ENCODE measurements around the gene C1orf21. TPM values are rescaled to one million over a fixed set of nuclear protein-coding genes. Genes with fewer than 3 reads are reported as not detected.

Gene C1orf21
- total RNA-seq, 1 experiment from 2014 or later: 8.4 TPM

DNA sequence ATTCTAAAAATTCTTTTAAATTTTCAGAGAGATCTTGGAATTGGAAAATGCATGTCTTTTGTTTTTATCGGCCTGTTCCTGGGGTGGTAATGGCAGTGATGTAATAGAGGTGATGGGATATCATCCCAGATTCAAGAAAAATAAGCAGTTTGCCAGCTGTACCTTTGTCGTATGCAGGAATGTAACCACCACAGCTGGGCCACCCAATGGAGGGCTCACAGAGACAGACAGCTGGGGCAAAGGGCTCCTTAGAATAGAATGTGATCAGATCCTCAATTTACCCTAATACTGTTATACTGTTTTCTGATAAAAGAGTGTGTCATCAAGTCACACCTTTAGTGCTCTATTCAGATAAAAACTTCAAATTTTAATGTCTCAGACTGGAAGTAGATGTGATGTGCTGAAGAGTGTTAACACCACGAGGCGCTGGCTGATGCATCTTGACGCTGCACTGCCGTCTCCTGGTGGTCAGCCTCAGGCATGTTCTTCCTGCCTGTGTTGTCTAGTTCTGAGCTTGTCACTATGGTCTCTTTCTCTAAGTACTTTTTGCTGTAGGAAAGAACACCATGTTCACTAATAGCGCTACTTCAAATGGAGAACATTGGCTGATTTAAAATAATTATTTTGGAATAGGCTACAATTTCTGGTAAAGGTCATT, 78.8 kb downstream of the C1orf21 start:
- in situ Hi-C loops (cut with HindIII; ENCODE audit: low pct_unique_long_range_greater_than_20kb, low sequenced_read_pairs): no loop called here
- DNase-seq (ENCODE audit: low read depth): no peak

DNA sequence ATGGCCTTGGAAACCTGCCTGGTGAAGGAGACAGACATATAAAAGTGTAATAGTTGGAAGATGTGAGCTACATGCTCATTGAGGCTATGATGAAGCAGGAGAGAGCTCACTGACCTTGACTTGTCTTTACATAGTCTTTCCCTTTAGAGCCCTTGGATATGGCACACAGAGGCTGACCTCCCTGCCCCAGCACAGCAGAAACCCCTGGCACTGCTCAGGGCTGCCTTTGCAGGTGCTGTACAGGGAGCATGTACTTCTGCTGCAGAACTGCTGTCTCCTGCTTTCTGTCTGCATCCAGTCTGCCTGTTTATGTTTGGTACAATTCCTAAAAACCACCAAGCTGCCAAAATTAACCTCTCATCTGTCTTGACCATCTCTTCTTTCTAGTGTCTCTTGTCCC, 80.5 kb downstream of the C1orf21 start:
- no peak for DNase-seq (ENCODE audit: low read depth)
- in situ Hi-C loops (cut with HindIII; ENCODE audit: low pct_unique_long_range_greater_than_20kb, low sequenced_read_pairs): no loop called here

DNA sequence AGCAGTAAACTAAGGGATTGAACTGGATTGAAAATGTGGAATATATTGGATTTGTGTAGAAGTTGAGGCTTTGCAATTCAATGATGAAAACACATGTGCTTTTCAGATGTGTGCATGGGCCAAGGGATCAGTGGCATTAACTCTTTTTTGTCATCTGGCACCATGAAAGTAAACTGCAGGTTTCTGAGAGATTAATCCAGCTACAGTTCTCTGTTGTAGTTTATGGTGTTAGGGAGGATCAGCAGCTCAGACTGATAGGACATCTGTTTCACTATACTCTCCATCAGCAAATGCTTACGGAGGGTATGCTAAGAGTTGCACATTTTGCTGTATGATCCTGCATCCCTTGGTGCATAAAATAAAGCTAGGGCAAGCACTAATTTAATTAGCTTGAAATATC, 82.6 kb downstream of the C1orf21 start:
- in situ Hi-C loops (cut with HindIII; ENCODE audit: low pct_unique_long_range_greater_than_20kb, low sequenced_read_pairs): no loop called here
- DNase-seq (ENCODE audit: low read depth): no peak

DNA sequence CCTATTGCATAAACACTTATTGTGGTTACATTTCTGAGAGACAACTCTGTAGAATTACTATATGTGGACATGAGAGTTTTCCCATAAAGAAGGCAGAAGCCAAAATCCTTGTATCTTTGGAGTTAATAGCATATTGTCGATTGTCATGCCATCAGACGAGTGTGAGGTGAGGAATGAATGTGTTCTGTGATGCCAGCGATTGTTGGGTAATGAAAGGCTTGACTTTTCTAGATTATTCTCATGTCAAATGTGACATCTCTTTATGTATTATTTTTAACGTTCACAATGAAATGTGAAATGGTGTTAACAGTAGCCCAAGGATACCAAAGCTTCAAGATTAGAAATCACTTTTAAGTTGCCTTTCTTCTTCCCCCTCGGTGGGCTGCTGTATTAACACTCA, 84.9 kb downstream of the C1orf21 start:
- in situ Hi-C loops (cut with HindIII; ENCODE audit: low pct_unique_long_range_greater_than_20kb, low sequenced_read_pairs): no loop called here

DNA sequence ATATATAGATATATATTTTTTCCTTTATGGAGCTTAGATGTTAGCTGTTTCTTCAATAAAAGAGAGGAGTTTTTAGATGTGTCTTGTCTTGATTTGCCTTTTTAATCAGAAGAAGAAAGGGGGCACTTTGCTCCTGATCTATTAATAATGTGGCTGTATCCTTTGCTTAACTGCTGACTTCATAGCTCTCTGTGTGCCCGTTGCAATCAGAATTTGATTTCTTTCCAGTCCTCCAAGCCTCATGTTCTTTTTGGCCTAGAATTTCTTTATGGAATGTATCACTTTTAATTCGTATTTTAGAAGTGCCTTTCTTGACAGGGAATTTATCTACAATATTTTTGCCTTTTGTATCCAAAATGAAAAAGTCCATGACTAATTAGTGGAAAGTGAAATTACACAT, 85.3 kb downstream of the C1orf21 start:
- no peak for DNase-seq (ENCODE audit: low read depth)
- in situ Hi-C loops (cut with HindIII; ENCODE audit: low pct_unique_long_range_greater_than_20kb, low sequenced_read_pairs): no loop called here

More for the DNA sequence above, 84.9 kb downstream of the C1orf21 start:
- no peak for DNase-seq (ENCODE audit: low read depth)

DNA sequence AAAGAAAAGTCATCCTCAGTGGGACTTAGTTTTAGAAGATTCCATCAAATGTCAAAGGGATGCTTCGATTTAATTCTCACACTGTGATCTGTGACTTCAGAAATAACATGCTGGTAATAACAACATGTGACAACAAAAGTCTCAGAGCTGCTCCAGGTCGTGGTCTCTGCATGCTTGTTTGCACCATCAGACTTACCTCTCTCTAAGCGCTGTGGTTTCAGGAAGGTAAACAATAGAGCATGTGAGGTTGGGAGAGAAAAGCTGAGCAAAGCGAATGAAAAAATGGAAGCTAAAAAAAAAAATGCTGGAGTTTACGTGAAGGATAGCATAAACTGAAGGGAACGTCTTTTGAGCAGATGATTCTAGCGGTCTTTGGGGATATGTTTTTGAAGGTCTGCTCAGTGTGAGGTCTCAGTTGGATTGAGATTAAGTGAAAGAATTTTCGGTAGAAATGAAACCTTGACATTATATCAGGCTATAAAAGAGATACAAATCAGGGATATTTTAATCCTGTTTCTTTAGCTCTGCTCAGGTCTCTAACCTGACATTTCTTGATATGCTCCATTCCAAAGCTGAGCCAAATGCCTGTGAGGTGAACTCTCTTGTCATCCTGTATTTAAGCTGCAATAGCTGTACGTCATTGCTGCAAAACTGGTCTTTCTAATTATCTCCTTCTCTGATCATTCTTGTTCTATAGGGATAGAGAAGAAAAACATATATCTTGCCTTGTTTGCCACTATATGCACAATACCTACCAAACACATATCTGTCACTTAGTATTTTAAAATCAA, 86.5 kb downstream of the C1orf21 start:
- DNase-seq (ENCODE audit: low read depth): no peak
- in situ Hi-C loops (cut with HindIII; ENCODE audit: low pct_unique_long_range_greater_than_20kb, low sequenced_read_pairs): no loop called here

DNA sequence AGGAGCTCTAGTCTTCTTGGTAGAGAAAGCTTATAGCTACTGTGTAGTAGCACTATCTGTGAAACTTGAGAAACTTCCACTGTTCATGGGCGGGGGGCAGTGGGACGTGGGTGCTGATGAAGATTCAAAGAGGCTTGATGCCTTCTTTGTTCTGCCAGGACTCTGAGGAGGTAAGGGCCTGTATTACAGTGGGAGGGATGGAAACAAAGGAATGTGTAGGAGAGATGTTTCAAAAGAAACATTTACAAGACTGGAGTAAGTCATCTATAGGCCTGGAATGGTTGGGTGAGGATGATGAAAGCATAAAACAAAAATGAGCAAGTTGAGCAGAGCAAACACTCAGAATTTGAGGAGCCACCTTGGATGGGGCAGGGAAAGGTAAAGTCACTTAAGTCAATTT, 89.4 kb downstream of the C1orf21 start:
- no peak for DNase-seq (ENCODE audit: low read depth)
- in situ Hi-C loops (cut with HindIII; ENCODE audit: low pct_unique_long_range_greater_than_20kb, low sequenced_read_pairs): no loop called here

DNA sequence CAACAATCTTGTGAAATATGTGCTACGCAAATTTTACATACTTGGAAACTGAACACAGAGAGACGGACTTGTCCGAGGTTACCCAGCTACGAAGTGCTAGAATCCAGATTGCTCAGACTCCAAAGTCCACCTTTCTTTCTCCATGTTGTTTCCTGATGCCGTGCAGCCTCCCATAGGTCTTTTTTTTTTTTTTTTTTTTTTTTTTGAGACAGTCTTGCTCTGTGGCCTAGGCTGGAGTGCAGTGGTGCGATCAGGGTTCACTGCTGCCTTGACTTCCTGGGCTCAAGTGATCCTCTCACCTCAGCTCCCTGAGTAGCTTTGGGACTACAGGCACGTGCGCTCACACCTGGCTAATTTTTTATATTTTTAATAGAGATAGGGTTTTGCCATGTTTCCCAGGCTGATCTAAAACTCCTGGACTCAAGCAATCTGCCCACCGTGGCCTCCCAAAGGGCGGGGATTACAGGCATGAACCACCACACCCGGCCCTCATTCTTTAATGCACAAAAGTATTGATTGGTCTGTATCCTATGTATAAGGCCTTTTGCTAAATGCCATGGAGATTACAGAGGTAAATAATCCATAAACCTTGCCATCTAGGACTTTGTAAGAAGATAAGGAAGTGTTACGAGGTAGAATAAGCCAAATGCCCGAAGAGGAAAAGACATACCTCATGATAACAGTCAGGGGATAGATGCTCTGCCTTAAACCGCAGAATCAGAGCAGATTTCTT, 92.8 kb downstream of the C1orf21 start:
- no peak for DNase-seq (ENCODE audit: low read depth)

DNA sequence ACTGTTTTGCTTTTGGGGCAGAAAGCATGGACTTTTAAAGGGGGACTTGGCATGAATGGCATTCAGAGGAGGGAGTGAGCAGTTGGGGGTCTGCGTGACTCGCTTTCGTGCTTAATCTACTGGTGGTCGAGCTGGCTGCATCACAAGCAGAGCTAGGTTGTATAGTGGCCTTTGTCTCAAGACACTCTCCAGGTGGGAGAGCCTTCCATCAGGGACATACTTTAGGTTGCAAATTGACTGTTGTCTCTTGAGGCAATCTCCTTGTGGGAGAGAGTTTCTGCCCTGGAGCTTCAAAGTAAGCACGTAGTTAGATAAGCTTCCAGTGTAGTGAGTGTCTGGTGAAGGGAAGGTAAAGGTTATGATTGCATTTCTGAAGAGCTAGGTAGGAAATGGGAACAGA, 93.9 kb downstream of the C1orf21 start:
- no peak for DNase-seq (ENCODE audit: low read depth)
- in situ Hi-C loops (cut with HindIII; ENCODE audit: low pct_unique_long_range_greater_than_20kb, low sequenced_read_pairs): no loop called here

More for the DNA sequence above, 92.8 kb downstream of the C1orf21 start:
- in situ Hi-C loops (cut with HindIII; ENCODE audit: low pct_unique_long_range_greater_than_20kb, low sequenced_read_pairs): no loop called here

DNA sequence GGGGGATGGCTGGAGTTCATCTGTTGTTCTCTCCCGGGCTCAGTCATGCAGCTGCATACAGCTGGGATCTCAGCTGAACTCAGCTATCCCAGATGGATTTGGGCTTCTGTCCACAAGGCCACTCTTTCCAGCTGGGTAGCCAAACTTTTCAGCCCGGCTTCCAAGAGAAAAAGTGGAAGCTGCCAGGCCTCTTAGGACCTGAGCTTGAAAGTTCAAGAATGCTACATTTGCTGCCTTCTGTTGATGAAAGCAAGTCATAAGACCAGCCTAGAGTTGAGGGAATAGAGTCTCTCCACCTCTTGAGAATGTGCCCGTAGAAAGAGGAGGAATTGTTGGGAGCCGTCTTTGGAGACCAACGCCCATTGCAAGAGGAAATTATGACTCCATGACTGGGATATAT, 95.3 kb downstream of the C1orf21 start:
- in situ Hi-C loops (cut with HindIII; ENCODE audit: low pct_unique_long_range_greater_than_20kb, low sequenced_read_pairs): no loop called here
- no peak for DNase-seq (ENCODE audit: low read depth)

DNA sequence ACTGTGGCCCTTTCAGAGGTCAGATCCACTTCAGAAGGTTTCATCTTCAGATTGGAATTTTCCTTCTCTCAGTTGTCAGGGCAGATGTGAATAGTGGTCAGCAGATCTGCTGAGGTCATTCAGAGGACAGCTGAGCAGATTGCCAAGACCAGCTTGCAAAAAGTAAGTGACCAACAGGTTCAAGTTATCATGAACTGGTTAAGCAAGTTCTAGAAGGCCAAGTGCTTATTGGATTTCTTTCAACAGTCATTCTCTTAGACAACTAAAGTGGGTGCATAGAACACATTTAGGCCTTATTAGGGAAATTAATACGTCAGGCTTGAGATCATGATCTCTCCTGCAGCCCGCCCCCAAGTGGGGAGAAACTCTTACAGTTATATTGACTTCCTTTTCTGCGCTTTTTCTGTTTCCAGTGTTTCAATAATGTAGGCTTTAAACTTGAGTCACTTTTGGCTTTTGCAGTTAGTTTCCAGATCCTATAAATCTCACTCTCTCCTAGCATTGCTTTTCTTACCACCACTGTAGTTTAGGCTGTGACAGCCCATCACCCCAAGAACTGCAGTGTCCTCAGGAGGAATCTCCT, 96.4 kb downstream of the C1orf21 start:
- no peak for DNase-seq (ENCODE audit: low read depth)
- in situ Hi-C loops (cut with HindIII; ENCODE audit: low pct_unique_long_range_greater_than_20kb, low sequenced_read_pairs): no loop called here

DNA sequence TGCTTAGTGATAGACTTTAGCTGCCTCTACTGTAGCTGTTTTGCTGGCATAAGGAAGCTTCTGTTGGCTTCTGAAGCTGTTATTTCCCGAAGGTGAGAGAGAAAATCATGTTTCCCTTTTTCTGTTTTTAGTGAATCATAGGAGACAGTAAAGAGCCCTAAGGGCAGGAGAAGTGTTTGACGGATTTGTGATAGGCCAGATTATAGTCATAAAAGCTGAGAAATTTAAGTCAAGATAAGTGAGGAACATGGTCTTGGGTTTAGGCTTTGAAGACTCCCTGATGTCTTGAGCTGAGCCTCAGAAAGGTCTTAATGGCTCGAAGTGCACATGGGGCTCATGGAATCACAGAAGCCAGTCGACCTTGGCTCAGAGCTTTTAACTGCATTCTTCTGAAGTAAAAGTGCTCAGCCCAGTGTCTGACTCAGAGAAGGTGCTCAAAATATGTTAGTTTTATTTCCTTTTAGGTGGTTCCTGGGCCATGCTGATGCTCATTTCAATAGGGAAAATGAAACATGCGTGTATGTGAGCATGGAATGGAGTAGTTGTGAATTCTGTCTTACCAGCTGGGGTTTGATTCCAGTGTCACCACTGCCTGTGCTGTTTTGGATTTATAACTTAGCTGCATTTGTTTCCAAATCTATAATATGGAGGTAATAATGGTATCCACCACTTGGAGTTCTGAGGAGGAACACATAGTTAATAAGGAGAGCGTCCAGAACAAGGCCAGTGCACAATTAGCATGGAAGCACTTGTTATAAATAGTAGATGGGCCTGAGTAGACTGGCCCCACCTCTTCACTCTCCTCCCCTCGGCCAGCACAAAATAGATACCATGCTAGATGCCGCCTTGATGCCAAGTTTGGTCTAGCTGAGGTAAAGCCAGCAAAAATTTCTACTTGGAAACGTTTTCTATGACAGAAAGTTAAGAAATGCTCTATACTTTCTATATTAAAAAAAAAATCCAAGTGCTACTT, 99.2 kb downstream of the C1orf21 start:
- in situ Hi-C loops (cut with HindIII; ENCODE audit: low pct_unique_long_range_greater_than_20kb, low sequenced_read_pairs): no loop called here
- no peak for DNase-seq (ENCODE audit: low read depth)

DNA sequence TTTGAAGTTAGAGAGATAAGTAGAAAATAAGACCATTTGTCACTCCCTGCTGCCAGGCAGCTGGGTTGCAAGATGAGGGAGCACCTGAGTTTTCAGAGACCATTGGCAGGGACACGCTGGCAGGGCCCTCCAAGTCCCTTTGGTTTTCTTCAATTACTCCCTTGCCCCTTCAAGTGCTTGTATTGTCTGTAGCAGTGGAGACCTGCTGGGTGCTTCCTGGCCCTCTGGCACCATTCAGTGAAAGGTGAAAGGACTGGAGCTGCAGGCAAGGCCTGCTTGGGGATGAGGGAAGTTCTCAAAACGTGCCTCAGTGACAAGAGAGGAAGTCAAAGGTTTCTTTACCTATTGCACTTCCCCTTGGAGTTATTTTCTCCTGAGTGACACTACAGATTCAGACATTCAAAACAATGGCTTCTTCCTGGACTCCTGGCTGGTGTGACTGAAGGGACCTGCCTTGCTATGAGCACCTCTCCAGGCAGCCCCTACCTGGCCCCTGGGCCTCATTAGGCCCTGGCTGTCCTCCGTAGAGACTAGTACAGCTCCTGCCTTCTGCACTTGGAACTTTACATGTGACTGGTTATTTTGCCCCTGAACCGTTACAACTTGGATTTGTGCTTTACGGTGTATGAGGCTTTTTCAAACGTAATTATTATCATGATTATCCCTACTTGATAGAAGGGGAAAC, 100.1 kb downstream of the C1orf21 start:
- in situ Hi-C loops (cut with HindIII; ENCODE audit: low pct_unique_long_range_greater_than_20kb, low sequenced_read_pairs): no loop called here
- DNase-seq (ENCODE audit: low read depth): no peak

DNA sequence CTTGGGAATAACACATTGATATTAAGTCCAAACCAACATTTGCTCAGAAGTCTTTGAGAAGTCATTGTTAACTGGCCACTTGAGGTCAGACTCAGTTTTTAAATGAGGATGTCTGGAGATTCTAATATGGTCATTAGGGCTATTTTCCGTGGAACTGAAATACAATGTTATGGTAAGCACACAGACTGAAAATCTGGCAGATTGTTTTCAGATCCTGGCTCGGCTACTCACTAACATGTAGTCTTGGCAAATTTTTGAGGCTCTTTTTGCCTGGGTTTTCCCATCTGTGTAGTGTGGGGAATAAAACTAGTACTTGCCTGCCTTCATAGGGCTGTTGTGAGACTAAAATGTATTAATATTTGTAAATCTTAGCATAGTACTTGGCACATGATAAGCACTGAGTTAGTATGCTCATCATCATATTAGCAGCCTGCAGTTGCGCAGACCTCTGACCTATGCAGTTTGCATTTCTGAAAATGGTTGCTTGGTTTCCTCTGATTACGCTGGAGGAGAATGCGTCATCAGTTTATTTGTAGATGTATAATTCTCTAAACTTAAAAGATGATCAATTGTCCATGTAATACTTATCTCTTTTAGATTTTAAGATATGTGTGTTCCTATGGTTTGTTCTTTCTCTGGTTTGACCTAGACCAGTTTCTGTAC, 100.8 kb downstream of the C1orf21 start:
- DNase-seq (ENCODE audit: low read depth): no peak
- in situ Hi-C loops (cut with HindIII; ENCODE audit: low pct_unique_long_range_greater_than_20kb, low sequenced_read_pairs): no loop called here

DNA sequence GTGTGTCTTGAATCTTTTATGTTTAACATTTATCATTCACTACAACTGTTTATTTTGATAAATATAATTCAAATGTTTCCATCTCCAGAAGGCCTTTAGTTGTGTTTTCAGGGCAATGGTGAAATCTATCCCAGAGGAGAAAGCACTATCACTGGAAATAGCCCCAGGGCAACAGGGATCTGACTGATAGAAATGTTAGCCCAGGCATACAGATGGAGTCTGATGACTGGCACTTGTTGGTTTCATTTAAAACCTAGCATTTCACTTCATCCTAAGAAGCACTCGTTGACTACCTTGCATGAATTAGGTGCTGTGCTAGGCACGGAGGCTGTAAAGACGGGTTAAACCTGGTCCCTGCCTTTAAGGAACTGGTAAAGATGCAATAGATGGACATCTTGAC, 103.1 kb downstream of the C1orf21 start:
- in situ Hi-C loops (cut with HindIII; ENCODE audit: low pct_unique_long_range_greater_than_20kb, low sequenced_read_pairs): no loop called here
- no peak for DNase-seq (ENCODE audit: low read depth)

DNA sequence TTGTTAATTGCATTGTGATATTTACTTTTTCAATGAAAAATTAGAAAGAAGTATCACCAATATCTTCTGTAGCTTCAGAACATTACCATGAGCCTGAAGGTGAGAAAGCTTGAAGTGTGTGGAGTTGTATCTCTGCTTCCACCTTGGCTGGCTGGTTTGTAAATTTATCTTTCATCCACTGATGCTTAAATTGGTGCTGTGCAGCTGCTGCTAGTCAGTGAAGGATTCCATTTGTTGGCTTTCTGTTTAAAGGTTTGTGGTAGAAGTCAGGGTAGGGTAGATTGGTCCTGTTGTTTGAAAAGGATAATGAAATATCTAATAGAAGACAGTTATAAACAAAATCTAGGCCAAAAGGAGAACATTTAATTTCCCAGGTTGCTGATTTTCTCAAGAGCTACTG, 105.7 kb downstream of the C1orf21 start:
- no peak for DNase-seq (ENCODE audit: low read depth)
- in situ Hi-C loops (cut with HindIII; ENCODE audit: low pct_unique_long_range_greater_than_20kb, low sequenced_read_pairs): no loop called here

DNA sequence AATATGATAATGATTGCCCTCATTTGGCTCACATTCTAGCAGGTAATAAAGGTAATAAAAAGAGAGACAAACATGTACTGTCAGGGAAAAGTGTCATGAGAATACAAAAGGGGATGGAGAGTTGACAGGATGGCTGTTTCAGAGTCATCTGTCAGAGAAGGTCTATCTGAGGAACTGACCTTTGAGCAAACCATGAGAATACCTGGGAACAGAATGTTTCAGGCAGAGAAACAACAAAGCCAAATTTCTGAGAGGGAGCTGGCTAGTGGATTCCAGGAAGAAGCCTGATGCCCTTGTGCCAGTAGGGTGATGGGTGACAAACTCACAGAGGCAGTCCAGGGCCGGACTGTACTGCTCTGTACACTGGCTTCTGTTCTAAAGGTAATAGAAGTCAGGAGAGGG, 107.2 kb downstream of the C1orf21 start:
- in situ Hi-C loops (cut with HindIII; ENCODE audit: low pct_unique_long_range_greater_than_20kb, low sequenced_read_pairs): no loop called here

More for the DNA sequence above, 107.2 kb downstream of the C1orf21 start:
- DNase-seq (ENCODE audit: low read depth): no peak
